ENCODE data around the gene PMF1.
"Not testable (repeated sequence)": the region's sequence is repeated elsewhere in the genome, so short reads cannot be mapped to it uniquely, and the experiment has no call there.

PMF1 gene

DNA sequence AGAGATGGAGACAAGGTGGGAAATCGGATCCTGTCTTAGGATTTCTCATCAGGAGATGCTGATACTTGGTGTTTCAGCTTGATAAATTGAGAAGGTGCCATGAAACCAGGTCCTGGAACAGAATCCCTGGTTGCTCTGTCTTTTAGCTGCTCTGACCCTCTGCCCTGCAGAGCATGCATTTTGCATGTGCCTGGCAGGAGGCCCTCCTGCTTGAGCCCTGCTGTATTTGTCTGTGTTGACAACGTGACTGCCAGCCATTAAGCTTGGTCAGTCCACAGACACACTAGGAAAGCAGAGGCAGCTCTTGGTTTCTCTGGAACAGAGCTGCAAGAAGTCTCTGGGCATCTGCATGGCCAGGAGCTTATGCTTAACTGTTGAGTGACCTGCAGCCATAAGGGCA, 16.4 kb upstream of the PMF1 start:
- no peak for DNase-seq (ENCODE audit: low read depth in 2 of 2)

DNA sequence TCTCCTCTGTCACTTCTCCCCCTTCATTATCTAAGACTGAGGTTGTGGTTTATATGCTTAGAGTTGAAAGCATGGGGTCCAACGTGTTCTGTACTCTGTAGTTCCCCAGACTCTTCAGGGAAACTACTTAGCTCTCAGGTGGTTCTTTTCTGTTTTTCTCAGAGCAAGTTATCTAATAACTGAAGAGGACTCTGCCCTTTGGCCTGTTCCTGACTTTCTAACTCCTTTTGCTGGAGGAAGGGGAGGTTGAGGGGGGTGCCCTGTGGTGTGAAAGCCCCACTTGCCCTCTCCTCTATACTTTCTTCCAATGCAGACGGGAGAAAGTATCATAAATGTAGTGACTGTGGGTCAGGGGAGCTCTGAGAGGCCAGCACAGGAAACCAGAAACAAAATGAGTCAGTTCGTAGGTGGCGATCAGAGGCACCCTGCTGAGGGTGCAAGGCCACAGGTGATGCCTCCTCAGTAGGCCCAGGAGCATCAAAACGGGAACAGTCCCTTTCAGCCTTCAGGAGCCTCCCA, 13.9 kb upstream of the PMF1 start:
- no peak for DNase-seq (ENCODE audit: low read depth in 2 of 2)

DNA sequence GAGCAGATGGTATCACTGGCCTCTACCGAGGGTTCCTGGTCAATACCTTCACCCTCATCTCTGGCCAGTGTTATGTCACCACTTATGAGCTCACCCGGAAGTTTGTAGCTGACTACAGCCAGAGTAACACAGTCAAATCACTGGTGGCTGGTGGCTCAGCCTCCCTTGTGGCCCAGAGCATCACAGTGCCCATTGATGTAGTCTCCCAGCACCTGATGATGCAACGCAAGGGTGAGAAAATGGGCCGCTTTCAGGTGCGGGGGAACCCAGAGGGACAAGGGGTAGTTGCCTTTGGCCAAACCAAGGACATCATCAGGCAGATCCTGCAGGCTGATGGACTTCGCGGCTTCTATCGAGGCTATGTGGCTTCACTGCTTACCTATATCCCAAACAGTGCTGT, 12.8 kb upstream of the PMF1 start:
- DNase-seq (ENCODE audit: low read depth in 2 of 2): no peak

DNA sequence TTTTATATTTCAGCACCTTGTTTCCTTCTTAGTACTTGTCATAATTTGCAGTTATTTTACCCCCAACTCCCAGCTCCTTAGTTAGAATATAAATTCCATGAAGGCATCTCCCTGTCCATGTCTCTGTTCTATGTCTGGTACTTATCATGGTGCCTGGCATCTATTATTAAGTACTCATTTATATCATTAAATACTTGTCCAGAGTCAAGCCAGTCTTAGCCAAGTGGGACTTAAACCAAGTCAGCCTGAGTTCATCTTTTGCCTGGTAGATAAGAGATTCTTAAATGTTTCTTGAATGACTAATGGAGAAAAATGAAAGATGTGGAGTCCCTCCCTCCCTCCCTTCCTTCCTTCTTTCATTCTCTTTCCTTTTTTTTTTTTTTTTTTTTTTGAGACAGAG, 9.5 kb upstream of the PMF1 start:
- DNase-seq (ENCODE audit: low read depth in 2 of 2): no peak

DNA sequence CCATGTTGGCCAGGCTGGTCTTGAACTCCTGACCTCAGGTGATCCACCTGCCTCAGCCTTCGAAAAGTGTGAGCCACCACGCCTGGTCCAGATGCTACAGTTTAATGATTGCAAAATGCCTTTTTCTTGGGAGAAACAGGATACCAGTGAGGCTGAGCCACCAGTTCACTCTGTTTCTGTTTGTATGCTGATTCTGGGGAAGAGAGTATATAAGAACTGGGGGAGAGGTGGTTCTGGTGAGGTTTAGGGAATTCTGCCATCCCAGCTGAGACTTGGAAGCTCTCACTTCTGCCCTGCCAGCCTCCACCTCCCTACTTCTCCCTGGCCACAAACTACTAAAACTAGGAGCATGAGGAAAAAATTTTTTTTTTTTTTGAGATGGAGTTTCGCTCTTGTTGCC, 8.1 kb upstream of the PMF1 start:
- DNase-seq (ENCODE audit: low read depth in 2 of 2): no peak

DNA sequence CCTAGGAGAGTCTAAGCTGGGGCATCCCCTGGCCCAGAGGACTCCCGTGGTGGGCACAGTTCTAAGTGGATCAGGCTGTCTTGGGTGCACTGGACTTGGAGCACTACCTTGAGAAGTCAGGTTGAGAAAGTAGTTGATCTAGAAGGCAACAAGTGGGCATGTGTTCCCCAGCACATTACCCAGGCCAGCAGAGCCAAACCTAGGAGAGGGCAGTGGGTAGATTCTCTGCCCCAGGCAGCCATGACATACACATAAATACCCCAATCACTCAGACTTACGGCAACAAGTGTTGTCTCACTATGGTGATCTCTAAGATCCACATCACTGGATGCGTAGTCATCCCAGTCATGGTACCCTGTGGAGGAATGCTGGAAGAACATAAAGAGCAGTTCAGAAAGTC, 1.6 kb upstream of the PMF1 start:
- DNase-seq (ENCODE audit: low read depth in 2 of 2): no peak

DNA sequence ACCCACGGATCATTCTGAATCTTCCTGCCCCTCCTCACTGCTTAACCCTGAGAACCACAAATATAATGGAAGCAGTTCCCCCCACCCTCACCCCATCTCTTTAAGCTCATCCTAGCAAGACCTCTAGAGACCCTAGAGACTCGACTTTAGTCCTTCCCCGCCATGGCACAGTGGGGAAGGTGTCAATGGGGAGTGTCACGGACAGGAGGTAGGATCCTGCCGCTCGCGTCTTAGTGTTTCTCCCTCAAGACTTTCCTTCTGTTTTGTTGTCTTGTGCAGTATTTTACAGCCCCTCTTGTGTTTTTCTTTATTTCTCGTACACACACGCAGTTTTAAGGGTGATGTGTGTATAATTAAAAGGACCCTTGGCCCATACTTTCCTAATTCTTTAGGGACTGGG, 677 bp upstream of the PMF1 start:
- no peak for DNase-seq (ENCODE audit: low read depth in 2 of 2)

DNA sequence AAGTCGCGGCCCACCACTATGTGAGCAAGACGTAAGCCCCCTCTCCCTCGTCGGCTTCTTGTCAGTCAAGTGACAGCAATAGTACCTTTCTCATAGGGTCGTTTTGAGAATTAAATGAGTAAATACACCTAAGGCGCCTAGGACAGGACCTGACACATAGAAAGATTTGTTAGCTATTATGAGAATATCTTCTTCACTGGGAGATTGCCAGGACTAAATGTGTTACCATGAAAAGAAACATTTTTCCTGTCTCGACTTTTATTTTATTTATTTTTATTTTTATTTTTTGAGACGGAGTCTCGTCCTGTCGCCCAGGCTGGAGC, 798 bp downstream of the PMF1 start:
- no peak for DNase-seq (ENCODE audit: low read depth in 2 of 2)

DNA sequence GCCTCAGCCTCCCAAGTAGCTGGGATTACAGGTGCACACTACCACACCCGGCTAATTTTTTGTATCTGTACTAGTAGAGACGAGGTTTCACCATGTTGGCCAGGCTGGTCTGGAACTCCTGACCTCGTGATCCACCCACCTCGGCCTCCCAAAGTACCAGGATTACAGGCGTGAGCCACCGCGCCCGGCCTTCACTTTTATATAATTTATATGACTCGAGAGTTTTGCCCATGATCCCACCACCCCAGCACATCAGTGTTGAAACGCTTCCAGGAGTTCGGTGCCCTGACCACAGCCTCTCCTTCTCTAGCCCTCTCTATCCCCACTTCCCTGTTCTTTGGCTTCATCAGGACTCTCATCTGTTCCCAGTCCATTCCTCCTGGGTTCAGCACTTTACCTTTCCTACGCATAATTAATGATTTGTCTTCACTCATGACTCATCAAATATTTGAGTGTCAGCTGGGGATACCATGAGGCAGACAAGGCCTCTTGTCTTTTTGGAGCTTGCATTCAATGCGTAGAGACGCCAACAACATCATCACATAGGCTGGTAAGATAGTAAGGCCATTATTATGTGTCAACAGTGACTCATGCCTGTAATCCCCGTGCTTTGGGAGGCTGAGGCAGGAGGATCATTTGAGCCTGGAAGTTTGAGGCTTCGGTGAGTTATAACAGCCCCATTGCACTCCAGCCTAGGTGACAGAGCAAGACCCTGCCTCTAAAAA, 1.4 kb downstream of the PMF1 start:
- DNase-seq (ENCODE audit: low read depth in 2 of 2): no peak

DNA sequence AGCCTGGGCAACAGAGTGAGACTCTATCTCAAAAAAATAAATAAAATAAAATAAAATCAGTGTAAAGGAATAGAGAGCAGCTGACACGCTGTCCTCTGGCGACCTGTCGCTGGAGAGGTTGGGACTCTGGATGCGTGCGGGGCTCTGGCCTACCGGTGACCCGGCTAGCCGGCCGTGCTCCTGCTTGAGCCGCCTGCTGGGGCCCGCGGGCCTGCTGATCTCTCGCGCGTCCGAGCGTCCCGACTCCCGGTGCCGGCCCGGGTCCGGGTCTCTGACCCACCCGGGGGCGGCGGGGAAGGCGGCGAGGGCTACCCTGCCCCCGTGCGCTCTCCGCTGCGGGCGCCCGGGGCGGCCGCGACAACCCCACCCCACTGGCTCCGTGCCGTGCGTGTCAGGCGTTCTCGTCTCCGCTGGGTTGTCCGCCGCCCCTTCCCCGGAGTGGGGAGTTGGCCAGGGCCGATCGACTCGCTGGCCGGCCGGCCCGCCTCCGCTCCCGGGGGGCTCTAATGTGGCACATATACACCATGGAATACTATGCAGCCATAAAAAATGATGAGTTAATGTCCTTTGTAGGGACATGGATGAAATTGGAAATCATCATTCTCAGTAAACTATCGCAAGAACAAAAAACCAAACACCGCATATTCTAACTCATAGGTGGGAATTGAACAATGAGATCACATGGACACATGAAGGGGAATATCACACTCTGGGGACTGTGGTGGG, 3.7 kb downstream of the PMF1 start:
- not testable (repeated sequence) for DNase-seq (ENCODE audit: low read depth in 2 of 2)

DNA sequence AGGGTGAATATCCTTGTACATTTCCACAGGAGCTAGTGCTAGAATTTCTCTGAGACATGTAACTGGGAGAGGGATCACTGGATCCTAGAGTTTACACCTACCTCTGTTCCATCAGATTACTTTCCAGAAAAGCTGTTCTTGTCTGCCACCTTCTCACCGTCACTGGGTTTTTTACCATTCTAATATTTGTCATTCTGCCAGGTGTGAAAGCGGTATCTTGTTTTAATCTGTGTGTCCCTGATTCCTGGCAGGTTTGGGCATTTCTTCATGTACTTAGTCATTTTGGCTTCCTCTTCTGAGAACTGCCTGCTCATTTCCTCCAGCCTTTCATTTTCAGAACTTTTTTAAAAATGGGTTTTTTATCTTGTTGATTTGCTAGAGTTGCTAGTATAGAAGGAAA, 5.1 kb downstream of the PMF1 start:
- DNase-seq (ENCODE audit: low read depth in 2 of 2): no peak

DNA sequence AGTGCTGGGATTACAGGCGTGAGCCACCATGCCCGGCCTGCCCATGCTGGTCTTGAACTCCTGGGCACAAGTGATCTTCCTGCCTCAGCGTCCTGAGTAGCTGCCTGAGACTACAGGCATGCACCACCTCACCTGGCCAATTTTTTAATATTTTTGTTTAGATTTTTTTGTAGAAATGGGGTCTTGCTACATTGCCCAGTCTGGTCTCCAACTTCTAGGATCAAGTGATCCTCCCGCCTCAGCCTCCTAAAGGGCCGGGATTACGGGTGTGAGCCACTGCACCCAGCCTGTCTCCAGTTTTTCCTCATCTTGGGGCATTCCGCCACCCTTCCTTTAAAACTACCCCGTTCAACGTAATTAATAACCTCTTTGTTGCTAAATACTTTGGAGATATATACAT, 7.4 kb downstream of the PMF1 start:
- DNase-seq (ENCODE audit: low read depth in 2 of 2): no peak

DNA sequence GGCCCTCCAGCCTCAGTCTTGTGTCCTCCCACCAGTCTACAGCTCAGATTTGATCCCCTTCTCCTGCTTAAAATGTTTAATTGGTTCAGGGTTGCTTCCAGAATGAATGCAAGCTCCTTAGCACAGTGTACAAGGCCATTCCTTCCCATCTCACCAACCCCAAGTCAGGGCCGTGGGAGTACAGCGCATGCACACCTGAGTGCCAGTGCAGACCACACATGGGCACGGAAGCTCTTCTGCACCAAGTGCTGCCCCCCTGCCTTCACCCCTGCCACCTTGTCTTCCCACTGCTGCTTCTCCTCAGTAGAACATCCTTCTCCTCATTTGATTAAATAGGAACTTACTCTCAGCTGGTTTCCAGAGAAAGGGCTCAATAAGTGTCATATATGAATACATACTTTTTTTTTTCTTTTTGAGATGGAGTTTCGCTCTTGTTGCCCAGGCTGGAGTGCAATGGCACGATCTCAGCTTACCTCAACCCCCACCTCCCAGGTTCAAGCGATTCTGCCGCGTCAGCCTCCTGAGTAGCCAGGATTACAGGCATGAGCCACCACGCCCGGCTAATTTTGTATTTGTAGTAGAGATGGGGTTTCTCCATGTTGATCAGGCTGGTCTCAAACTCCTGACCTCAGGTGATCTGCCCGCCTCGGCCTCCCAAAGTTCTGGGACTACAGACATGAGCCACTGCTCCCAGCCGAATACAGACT, 9.3 kb downstream of the PMF1 start:
- DNase-seq (ENCODE audit: low read depth in 2 of 2): no peak

DNA sequence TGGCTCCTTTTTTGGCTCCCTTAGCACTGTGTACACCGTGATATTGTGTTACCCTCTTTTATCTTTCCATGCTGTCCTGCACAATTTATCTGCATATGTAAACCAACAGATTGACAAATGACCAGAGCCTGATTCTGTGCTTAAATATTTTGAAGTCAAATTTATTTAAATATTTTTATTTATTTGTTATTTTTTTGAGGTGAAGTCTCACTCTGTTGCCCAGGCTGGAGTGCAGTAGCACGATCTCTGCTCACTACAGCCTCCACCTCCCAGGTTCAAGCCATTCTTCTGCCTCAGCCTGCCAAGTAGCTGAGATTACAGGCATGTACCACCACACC, 12.8 kb downstream of the PMF1 start:
- DNase-seq (ENCODE audit: low read depth in 2 of 2): no peak

DNA sequence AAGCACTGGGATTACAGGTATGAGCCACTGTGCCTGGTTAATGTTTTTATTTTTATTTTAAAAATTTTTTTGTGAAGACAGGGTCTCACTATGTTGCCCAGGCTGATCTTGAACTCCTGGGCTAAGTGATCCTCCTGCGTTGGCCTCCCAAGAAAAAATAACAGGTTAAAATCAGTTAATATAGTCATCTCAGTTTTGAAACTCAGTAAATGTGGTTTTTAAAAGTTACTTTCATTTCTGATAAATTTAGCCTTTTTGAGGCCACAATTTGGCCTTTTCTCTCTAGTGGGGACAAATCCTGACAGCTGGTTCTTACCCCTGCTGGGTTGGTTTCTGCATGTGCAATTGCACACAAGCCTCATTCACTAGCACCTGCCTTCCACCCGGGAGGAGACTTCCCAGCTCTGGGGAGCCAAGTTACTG, 13.3 kb downstream of the PMF1 start:
- DNase-seq (ENCODE audit: low read depth in 2 of 2): no peak

DNA sequence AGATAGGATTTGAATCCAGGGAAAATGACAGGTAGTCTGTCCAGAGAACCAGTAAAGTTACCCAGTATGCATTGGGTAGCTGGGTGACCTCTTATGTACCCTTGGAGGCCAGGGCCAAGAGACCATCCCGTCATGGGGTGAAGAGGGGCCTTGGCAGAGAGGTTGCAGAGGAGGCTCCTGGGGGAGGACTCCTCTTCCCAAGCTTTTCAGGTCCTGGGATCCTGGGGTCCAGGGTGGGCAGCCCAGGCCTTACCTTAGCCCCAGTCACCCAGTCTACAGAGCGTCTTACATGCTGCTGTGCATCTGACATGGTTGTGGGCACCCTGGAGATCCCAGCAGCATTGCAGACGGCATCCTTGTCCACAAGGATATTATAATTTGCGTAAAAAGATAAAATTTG, 14.0 kb downstream of the PMF1 start:
- DNase-seq (ENCODE audit: low read depth in 2 of 2): no peak

DNA sequence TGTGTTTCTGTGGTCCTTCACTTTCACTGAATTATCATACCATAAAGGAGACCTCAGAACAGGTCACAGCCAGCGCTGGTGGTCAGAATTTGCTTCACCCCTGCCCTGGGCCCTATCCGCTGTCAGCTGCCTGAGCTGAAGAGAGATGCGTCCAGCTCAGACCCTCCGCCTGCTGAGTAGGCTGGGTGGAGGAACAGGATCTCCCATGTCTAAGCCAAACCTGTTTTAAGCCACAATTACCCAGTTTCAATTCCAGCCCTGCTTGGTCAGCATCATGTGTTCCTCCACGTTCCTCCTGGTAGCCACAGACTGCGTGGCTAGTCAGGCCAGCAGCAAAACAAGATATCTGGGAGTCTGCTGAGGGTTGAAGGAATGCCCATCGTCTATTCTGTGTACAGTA, 15.7 kb downstream of the PMF1 start:
- no peak for DNase-seq (ENCODE audit: low read depth in 2 of 2)

DNA sequence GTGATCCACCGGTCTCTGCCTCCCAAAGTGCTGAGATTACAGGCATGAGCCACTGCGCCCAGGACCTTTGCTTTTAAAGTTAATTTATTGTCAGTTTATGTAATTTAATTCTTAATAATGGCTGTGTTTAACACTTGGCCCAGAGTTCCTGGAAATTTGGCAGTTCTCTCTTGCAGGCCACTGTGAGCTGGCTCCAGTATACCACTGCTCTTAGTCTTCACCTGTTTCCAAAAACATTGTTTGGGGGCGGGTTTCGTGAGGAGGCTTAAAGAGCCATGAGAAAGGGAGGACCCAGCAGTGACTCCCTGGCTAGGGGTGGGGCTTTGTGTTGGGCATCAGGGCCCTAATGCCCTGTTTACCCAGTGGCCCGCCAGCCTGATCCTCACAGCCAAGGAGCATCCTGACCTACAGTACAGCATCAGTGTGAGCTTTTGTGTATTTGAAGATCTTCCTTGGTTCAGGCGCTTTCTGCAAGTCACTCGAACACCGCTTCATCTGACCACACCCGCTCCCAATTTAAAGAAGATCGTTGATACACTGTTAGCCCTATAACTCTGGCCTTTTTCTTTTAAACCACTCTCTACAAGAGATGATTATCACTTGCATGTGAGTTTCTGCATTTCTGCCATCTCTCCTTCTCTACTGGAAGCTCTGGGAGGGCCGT, 17.1 kb downstream of the PMF1 start:
- DNase-seq (ENCODE audit: low read depth in 2 of 2): no peak

DNA sequence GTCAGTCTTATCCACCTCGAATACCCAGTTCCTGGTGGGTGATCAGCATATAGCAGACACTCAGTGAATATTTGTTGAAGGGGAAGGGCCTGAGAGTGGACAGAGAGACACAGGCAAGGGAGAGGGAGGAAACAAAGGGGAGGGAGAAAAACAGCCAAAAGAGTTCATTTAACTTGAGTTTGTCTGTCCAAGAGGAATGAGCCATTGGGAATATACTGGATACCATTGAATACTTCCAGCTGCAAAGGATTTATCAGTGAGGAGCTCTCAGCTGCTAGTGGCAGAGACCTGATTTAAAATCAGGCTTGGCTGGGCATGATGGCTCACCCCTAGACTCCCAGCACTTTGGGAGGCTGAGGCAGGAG, 17.6 kb downstream of the PMF1 start:
- no peak for DNase-seq (ENCODE audit: low read depth in 2 of 2)

DNA sequence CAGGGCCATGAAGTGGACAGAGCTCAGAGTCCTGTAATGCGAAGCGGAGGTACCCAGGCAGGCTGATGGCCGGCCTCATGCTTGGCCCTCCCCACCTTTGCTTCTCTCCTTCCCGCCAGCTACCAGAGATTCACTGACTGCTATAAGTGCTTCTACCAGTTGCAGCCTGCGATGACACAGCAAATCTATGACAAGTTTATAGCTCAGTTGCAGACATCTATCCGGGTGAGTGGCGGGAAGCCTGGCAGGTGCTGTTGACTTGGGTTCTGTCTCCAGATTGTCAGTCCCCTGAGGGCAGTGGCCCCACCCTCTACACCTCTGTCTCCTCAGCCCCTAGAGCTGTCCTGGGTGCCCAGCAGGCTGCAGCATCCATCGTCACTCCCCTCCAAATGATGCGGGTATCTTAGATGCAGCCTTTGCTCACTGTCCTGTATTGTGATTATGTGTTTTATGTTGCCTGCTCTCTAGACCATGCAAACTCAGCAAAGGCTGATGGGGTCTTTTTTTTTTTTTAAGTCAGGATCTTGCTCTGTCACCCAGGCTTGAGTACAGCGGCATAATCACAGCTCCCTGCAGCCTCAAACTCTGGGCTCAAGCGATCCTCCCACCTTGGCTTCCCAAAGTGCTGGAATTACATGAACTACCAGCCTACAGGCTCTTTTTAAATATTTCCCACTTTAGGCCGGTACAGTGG, 19.5 kb downstream of the PMF1 start:
- DNase-seq (ENCODE audit: low read depth in 2 of 2): no peak

DNA sequence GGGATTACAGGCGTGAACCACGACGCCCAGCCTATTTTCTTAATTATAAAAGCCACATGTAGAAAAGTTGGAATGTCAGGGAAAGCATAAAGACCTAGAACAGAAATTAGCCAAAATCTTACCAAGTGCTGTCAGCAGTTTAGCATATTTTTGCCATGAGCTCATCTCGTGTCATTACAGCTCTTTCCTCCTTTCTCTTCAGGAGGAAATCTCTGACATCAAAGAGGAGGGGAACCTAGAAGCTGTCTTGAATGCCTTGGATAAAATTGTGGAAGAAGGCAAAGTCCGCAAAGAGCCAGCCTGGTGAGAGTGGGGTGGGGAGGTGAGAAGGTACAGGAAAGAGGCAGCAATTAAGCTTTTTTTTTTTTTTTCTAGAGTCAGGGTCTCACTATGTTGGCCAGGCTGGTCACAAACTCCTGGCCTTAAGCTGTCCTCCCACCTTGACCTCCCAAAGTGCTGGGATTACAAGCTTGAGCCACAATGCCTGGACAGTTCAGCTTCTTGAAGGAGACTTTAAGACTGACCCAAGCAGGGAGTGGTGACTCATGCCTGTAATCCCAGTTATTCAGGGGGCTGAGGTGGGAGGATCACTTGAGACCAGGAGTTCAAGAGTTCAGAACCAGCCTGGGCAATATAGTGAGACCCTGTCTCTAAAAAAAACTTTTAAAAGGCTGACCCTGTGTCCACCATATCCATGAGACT, 20.8 kb downstream of the PMF1 start:
- DNase-seq (ENCODE audit: low read depth in 2 of 2): no peak

Measured in stimulated activated CD4-positive, alpha-beta T cell treated with anti-CD3 and anti-CD28 coated beads, Interleukin-12 subunit alpha, Interleukin-12 subunit beta, amount 100 ng/mL, for 24 hours (primary cell).